Measurements from ENCODE around the gene SOCS7. TPM values are rescaled to one million over a fixed set of nuclear protein-coding genes. Genes with fewer than 3 reads are reported as not detected.

Gene SOCS7
- total and polyA plus RNA-seq, 4 experiments from 2014 or later: 0.11 to 24.7 (median 12.4) TPM

DNA sequence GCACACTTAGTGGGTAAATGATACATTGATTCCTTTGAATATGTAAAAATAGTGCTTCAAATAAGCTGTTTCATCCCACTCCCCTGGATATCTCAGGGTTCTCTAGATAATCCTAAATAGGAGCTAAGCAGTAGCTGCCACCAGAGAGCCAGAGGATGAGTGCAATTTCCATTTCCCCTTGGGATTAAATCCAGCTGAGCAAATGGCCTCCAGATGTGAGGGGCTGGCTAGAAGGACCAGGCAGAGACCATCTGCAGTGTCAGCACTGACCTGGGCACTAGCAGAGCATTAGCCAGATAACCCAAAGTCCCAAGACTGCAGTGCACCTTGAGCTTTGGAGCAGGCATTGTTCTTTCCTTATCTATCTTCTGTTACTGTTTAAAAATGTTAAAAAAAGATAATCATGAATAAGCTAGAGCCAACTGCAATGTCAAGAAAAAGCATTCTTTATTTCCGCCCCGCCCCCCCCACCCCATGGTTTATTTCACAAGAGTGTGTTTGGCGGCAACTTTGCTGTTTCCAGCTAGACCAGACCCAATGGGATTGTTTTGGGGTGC is 27.4 kb upstream of the SOCS7 start:
- Mint-ChIP-seq H3K27ac (no peak overlapping the region), H3K4me3 (no peak overlapping the region), H3K4me1 (peaks cover 0 to 9% (median under 1%) of the 10 kb centered on the region in 4 donors), H3K27me3 (no peaks in the 10 kb centered on the region), H3K36me3 (peaks cover 23 to 25% of the 10 kb centered on the region in 2 donors), H3K9me3 (no peaks in the 10 kb centered on the region)
- POLR2A ChIA-PET (ENCODE audit: partially characterized antibody): no interaction called here
- no peak overlapping the region for H3K27ac ChIP-seq (ENCODE audit: low read depth, low read length)
- CTCF ChIA-PET (ENCODE audit: partially characterized antibody): interaction anchor here (0.7 to 3.4 kb wide), 5 partner anchors 9 to 936 kb away, joined by 4 to 13 read pairs (median 6); no protein-coding TSS in a partner anchor
- intact Hi-C loops (cut with micrococcal nuclease): no loop called here
- H3K27me3 ChIP-seq (ENCODE audit: insufficient read depth, low read length): no peaks in the 10 kb centered on the region
- no peak for DNase-seq
- peaks cover 8% of the 10 kb centered on the region for H3K36me3 ChIP-seq (ENCODE audit: insufficient read depth, low read length)
- H3K9me3 ChIP-seq (ENCODE audit: control insufficient read depth in 1 of 2, low read length in 2 of 2): no peaks in the 10 kb centered on the region
- H3K4me3 ChIP-seq (ENCODE audit: low read length in 2 of 2): no peak overlapping the region
- no peaks in the 10 kb centered on the region for H3K4me1 ChIP-seq (ENCODE audit: insufficient read depth, low read length)

DNA sequence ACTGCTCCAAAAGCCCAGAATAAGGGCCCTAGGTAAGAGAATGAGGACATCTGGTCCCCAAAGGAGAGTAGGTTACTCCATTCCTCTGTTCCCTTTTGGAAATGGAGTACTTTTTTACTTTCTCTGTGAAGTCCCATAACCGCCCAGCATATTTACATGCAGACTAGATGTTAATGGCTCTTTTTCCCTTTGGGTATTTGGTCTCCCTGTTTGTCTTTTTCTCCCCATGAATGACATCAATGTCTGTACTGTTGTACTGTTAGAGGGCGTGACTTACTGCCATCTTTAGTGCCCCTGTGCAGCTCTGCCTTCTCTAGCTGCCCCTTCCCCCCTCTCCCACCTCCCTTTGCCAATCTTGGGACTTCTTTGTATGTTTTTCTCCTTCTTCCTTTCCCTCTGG is 26.9 kb upstream of the SOCS7 start:
- H3K4me1 Mint-ChIP-seq: peaks cover 0 to 9% (median under 1%) of the 10 kb centered on the region in 4 donors
- Histone ChIP-seq H3K4me1 (ENCODE audit: insufficient read depth, low read length) (no peaks in the 10 kb centered on the region), H3K27me3 (ENCODE audit: insufficient read depth, low read length) (no peaks in the 10 kb centered on the region), H3K9me3 (ENCODE audit: control insufficient read depth in 1 of 2, low read length in 2 of 2) (no peaks in the 10 kb centered on the region), H3K27ac (ENCODE audit: low read depth, low read length) (no peak overlapping the region), H3K36me3 (ENCODE audit: insufficient read depth, low read length) (peaks cover 8% of the 10 kb centered on the region), H3K4me3 (ENCODE audit: low read length in 2 of 2) (no peak overlapping the region)
- no peak overlapping the region for H3K27ac Mint-ChIP-seq
- H3K27me3 Mint-ChIP-seq: no peaks in the 10 kb centered on the region
- CTCF ChIA-PET (ENCODE audit: partially characterized antibody): interaction anchor here (0.7 to 3.4 kb wide), 5 partner anchors 8 to 937 kb away, joined by 4 to 13 read pairs (median 6); no protein-coding TSS in a partner anchor
- DNase-seq: no peak
- POLR2A ChIA-PET (ENCODE audit: partially characterized antibody): no interaction called here
- H3K9me3 Mint-ChIP-seq: no peaks in the 10 kb centered on the region
- peaks cover 19 to 22% of the 10 kb centered on the region in 2 donors for H3K36me3 Mint-ChIP-seq
- intact Hi-C loops (cut with micrococcal nuclease): no loop called here
- H3K4me3 Mint-ChIP-seq: no peak overlapping the region

DNA sequence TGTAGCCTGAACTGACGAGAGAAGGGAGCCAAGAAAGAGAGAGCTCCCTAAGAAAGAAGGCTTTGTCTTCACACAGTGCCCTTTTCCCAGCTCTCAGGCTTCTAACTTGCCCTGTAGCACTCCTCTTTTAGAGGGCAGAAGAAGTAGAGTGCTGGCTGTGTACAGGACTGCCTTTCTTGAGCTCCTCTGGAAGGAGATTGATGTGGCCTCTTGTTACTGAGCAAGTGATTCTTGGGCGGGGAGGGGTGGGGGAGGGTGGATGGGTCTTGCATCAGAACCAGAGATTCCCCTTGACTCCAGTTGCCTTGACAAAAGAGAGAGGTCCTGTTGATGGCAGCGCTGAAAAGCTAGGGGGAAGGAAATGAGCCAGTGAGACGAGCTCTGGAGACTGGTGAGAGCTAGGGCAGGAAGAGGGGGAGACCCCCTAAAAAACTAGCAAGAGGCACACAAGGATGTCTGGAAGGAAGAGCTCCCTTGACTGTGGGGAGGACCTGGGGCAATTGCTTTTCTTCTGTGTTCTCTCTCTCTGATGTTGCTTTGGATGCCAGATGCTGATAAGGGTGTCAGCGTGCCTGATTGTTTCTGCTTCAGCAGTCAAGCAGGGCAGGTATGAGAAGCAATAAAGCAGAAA is 26.3 kb upstream of the SOCS7 start:
- H3K4me3 Mint-ChIP-seq: no peak overlapping the region
- H3K9me3 ChIP-seq (ENCODE audit: control insufficient read depth in 1 of 2, low read length in 2 of 2): no peaks in the 10 kb centered on the region
- POLR2A ChIA-PET (ENCODE audit: partially characterized antibody): no interaction called here
- CTCF ChIA-PET (ENCODE audit: partially characterized antibody): interaction anchor here (0.6 to 2.4 kb wide), 3 partner anchors 10 to 1934 kb away, joined by 3 to 6 read pairs (median 4); no protein-coding TSS in a partner anchor
- no peak overlapping the region for H3K27ac ChIP-seq (ENCODE audit: low read depth, low read length)
- peaks cover 0 to 9% (median under 1%) of the 10 kb centered on the region in 4 donors for H3K4me1 Mint-ChIP-seq
- no peaks in the 10 kb centered on the region for H3K9me3 Mint-ChIP-seq
- H3K27ac Mint-ChIP-seq: peak overlapping the region in 2 of 7 donors; percentile 53 to 81
- DNase-seq: no peak
- peaks cover 8% of the 10 kb centered on the region for H3K36me3 ChIP-seq (ENCODE audit: insufficient read depth, low read length)
- peaks cover 16 to 18% of the 10 kb centered on the region in 2 donors for H3K36me3 Mint-ChIP-seq
- H3K27me3 Mint-ChIP-seq: peaks cover 0 to 3% of the 10 kb centered on the region in 2 donors
- no peaks in the 10 kb centered on the region for H3K4me1 ChIP-seq (ENCODE audit: insufficient read depth, low read length)
- H3K4me3 ChIP-seq (ENCODE audit: low read length in 2 of 2): no peak overlapping the region
- intact Hi-C loops (cut with micrococcal nuclease): no loop called here
- no peaks in the 10 kb centered on the region for H3K27me3 ChIP-seq (ENCODE audit: insufficient read depth, low read length)

DNA sequence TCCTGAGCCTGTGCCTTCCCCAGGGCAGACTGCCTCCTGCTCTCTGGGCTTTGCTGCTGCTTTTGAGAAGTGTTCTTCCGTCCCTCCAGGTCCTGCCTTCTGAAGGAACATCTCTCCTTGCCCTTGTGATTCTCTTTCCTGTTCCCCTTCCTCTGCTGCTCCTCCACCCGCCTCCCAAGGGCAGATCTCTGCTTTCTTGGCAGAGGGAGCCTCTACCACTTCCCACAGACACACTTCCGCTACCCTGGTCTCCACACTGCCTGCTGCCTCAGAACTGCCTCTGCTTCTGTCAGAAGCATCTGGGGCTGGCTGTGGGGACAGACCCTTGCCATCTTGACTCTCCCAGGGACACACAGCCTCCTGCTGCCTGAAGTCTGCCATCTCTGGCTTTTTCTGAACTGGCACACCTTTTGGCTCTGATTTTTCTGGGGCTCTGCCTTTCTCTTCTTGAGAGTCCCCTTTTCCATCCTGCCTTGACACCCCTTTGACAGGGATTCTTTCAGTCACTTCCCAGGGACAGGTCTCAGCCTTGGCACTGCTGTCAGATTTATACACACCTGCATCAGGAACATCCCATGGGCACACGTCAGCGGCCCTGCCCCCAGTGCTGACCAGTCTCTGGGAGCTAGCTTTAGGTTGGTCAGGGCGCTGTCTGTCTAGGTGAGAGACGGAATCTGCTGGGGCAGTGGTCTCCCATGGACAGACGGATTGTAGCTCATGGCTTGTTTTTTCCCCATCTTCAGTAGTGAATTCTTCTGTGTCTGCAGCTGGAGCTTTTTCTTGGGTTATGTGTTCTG is 24.4 kb upstream of the SOCS7 start:
- H3K27ac Mint-ChIP-seq: peak overlapping the region in 3 of 7 donors; percentile 24 to 77 (median 61)
- POLR2A ChIA-PET (ENCODE audit: partially characterized antibody): no interaction called here

DNA sequence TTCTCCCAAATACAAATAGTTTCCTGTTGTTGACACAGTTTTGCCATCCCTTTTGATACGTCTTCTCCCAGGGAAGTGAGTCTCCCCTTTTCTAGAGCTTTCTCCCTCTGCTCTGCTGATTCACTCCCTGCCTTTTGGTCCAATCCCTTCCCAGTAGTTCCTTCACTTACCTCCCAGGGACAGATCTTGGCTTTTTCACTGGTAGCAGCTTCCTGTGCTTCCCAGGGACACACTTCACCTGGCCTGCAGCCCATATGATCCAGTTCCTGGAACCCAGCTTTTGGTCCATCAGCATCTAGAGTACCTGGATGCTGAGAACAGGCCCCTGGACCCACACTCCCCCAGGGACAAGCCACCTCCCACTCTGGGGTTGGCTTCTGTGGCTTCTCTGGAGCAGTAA is 23.7 kb upstream of the SOCS7 start:
- peaks cover 4% of the 10 kb centered on the region for H3K36me3 ChIP-seq (ENCODE audit: insufficient read depth, low read length)
- Mint-ChIP-seq H3K4me3 (no peak overlapping the region), H3K27ac (peak overlapping the region in 1 of 7 donors; percentile 24), H3K27me3 (peaks cover 5 to 11% of the 10 kb centered on the region in 2 donors), H3K36me3 (peaks cover 3 to 4% of the 10 kb centered on the region in 2 donors), H3K9me3 (no peaks in the 10 kb centered on the region), H3K4me1 (peaks cover 0 to 9% (median under 1%) of the 10 kb centered on the region in 4 donors)
- no peaks in the 10 kb centered on the region for H3K9me3 ChIP-seq (ENCODE audit: control insufficient read depth in 1 of 2, low read length in 2 of 2)
- intact Hi-C loops (cut with micrococcal nuclease): no loop called here
- no peaks in the 10 kb centered on the region for H3K27me3 ChIP-seq (ENCODE audit: insufficient read depth, low read length)
- ChIA-PET POLR2A (ENCODE audit: partially characterized antibody) (no interaction called here), CTCF (ENCODE audit: partially characterized antibody) (no interaction called here)
- no peak for DNase-seq
- H3K27ac ChIP-seq (ENCODE audit: low read depth, low read length): no peak overlapping the region
- no peaks in the 10 kb centered on the region for H3K4me1 ChIP-seq (ENCODE audit: insufficient read depth, low read length)
- no peak overlapping the region for H3K4me3 ChIP-seq (ENCODE audit: low read length in 2 of 2)

More for the DNA sequence above, 24.4 kb upstream of the SOCS7 start:
- Mint-ChIP-seq H3K27me3 (peaks cover 5 to 11% of the 10 kb centered on the region in 2 donors), H3K9me3 (no peaks in the 10 kb centered on the region), H3K4me3 (peak overlapping the region in 1 of 8 donors; percentile 31), H3K36me3 (peaks cover 7 to 9% of the 10 kb centered on the region in 2 donors), H3K4me1 (peaks cover 0 to 9% (median under 1%) of the 10 kb centered on the region in 4 donors)
- no peak overlapping the region for H3K27ac ChIP-seq (ENCODE audit: low read depth, low read length)
- H3K27me3 ChIP-seq (ENCODE audit: insufficient read depth, low read length): no peaks in the 10 kb centered on the region
- intact Hi-C loops (cut with micrococcal nuclease): no loop called here
- H3K36me3 ChIP-seq (ENCODE audit: insufficient read depth, low read length): peaks cover 8% of the 10 kb centered on the region
- no peaks in the 10 kb centered on the region for H3K9me3 ChIP-seq (ENCODE audit: control insufficient read depth in 1 of 2, low read length in 2 of 2)
- H3K4me3 ChIP-seq (ENCODE audit: low read length in 2 of 2): no peak overlapping the region
- DNase-seq: no peak
- no peaks in the 10 kb centered on the region for H3K4me1 ChIP-seq (ENCODE audit: insufficient read depth, low read length)
- CTCF ChIA-PET (ENCODE audit: partially characterized antibody): no interaction called here

DNA sequence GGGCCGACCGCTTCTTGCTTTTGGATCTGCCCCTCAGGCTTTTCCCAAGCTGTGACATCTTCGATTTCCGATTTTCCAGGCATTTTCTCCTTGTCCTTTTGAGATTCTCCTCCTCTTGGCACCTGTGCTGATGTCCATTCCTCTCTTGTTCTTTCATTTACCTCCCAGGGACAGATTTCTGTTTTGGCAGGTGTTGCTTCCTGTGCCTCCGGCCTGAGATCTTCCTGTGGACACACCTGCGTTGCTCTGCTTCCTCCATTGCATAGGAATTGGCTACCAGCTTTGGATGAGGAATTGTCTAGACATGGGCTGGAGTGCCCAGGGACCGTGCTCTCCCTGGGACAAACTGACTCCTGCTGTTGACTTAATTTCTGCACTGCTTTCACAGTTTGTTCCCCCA is 23.0 kb upstream of the SOCS7 start:
- peaks cover 0 to 9% (median under 1%) of the 10 kb centered on the region in 4 donors for H3K4me1 Mint-ChIP-seq
- CTCF ChIA-PET (ENCODE audit: partially characterized antibody): no interaction called here
- Histone ChIP-seq H3K9me3 (ENCODE audit: control insufficient read depth in 1 of 2, low read length in 2 of 2) (no peaks in the 10 kb centered on the region), H3K27ac (ENCODE audit: low read depth, low read length) (no peak overlapping the region), H3K27me3 (ENCODE audit: insufficient read depth, low read length) (no peaks in the 10 kb centered on the region), H3K4me1 (ENCODE audit: insufficient read depth, low read length) (no peaks in the 10 kb centered on the region), H3K4me3 (ENCODE audit: low read length in 2 of 2) (no peak overlapping the region), H3K36me3 (ENCODE audit: insufficient read depth, low read length) (no peaks in the 10 kb centered on the region)
- no peaks in the 10 kb centered on the region for H3K9me3 Mint-ChIP-seq
- H3K27me3 Mint-ChIP-seq: peaks cover 5 to 15% of the 10 kb centered on the region in 2 donors
- H3K36me3 Mint-ChIP-seq: no peaks in the 10 kb centered on the region
- no peak for DNase-seq
- no peak overlapping the region for H3K4me3 Mint-ChIP-seq
- no peak overlapping the region for H3K27ac Mint-ChIP-seq
- POLR2A ChIA-PET (ENCODE audit: partially characterized antibody): no interaction called here
- intact Hi-C loops (cut with micrococcal nuclease): no loop called here

DNA sequence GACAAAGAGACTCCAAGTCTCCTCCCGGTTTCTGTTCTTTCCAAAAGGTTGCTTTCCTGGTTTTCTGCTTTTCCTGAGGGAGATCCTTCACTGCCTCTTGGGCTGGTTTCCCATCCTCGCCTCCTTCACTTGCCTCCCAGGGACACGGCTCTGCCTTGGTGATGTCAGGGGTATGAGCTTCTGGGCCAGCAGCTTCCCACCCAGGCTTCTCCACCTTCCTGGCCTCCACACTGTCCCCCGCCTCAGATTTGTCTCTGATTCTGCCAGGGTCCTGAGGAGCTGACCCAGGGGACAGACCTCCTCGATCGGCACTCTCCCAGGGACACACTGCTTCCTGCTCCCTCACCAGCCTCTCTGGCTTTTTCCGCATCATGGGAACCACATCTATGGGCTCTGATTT is 22.4 kb upstream of the SOCS7 start:
- Mint-ChIP-seq H3K4me1 (peaks cover 0 to 9% (median under 1%) of the 10 kb centered on the region in 4 donors), H3K9me3 (no peaks in the 10 kb centered on the region), H3K4me3 (no peak overlapping the region), H3K27ac (no peak overlapping the region), H3K27me3 (peaks cover 5 to 19% of the 10 kb centered on the region in 2 donors), H3K36me3 (no peaks in the 10 kb centered on the region)
- Histone ChIP-seq H3K36me3 (ENCODE audit: insufficient read depth, low read length) (no peaks in the 10 kb centered on the region), H3K4me3 (ENCODE audit: low read length in 2 of 2) (no peak overlapping the region), H3K4me1 (ENCODE audit: insufficient read depth, low read length) (no peaks in the 10 kb centered on the region), H3K27ac (ENCODE audit: low read depth, low read length) (no peak overlapping the region), H3K9me3 (ENCODE audit: control insufficient read depth in 1 of 2, low read length in 2 of 2) (no peaks in the 10 kb centered on the region), H3K27me3 (ENCODE audit: insufficient read depth, low read length) (no peaks in the 10 kb centered on the region)
- intact Hi-C loops (cut with micrococcal nuclease): no loop called here
- ChIA-PET POLR2A (ENCODE audit: partially characterized antibody) (no interaction called here), CTCF (ENCODE audit: partially characterized antibody) (no interaction called here)
- no peak for DNase-seq
